NCI-H128 (cell line): ENCODE measurements around the gene TMEM44.
"Not testable (repeated sequence)": the region's sequence is repeated elsewhere in the genome, so short reads cannot be mapped to it uniquely, and the experiment has no call there.

Experiments used
- DNase-seq: peaks from one replicate; lab custom pipeline; 2025; ENCODE audit not compliant: unreplicated experiment; lab: John Stamatoyannopoulos, UW

TMEM44 gene

GRCh38 chr3:194647747-194648146 is 14.5 kb upstream of the TMEM44 start:
- DNase-seq = no peak

GRCh38 chr3:194642769-194643168 is 9.6 kb upstream of the TMEM44 start:
- DNase-seq = no peak

- DNase-seq = no peak
Observed at GRCh38 chr3:194640829-194641228, 7.6 kb upstream of the TMEM44 start.

GRCh38 chr3:194638991-194639605 is 5.9 kb upstream of the TMEM44 start:
- DNase-seq = no peak

GRCh38 chr3:194637541-194638400 is 4.6 kb upstream of the TMEM44 start:
- no peak for DNase-seq

- no peak for DNase-seq
Observed at GRCh38 chr3:194637066-194637465, 3.8 kb upstream of the TMEM44 start.

- DNase-seq = no peak
Observed at GRCh38 chr3:194632809-194633348, 340 bp downstream of the TMEM44 start.

- DNase-seq = no peak
Observed at GRCh38 chr3:194632226-194632808, 902 bp downstream of the TMEM44 start.

- no peak for DNase-seq
Observed at GRCh38 chr3:194631696-194632095, 1.5 kb downstream of the TMEM44 start.

GRCh38 chr3:194630681-194631080 is 2.5 kb downstream of the TMEM44 start:
- not testable (repeated sequence) for DNase-seq

- no peak for DNase-seq
Observed at GRCh38 chr3:194624956-194625355, 8.3 kb downstream of the TMEM44 start.

GRCh38 chr3:194623449-194624290 is 9.5 kb downstream of the TMEM44 start:
- no peak for DNase-seq

GRCh38 chr3:194622621-194623340 is 10.4 kb downstream of the TMEM44 start:
- DNase-seq = no peak

- no peak for DNase-seq
Observed at GRCh38 chr3:194621947-194622346, 11.3 kb downstream of the TMEM44 start.

GRCh38 chr3:194620196-194620595 is 13.0 kb downstream of the TMEM44 start:
- no peak for DNase-seq

GRCh38 chr3:194619741-194620140 is 13.5 kb downstream of the TMEM44 start:
- no peak for DNase-seq

GRCh38 chr3:194618858-194619608 is 14.2 kb downstream of the TMEM44 start:
- no peak for DNase-seq

- DNase-seq = no peak
Observed at GRCh38 chr3:194617827-194618226, 15.4 kb downstream of the TMEM44 start.

- no peak for DNase-seq
Observed at GRCh38 chr3:194617143-194617671, 16.0 kb downstream of the TMEM44 start.
